GM12878 (cell line): ENCODE measurements around the gene RXFP3. TPM values are rescaled to one million over a fixed set of nuclear protein-coding genes. Genes with fewer than 3 reads are reported as not detected.

Experiments
- ATF3 ChIP-seq: IDR thresholded peaks from 2 replicates; pipeline ENCODE4 v1.6.1; 2011; ENCODE audit warnings: low read depth, mild to moderate bottlenecking, low read length, moderate library complexity, borderline replicate concordance; ENCODE audit errors: extremely low read depth
- BRCA1 ChIP-seq: IDR thresholded peaks from 2 replicates; pipeline ENCODE4 v1.6.1; 2011; ENCODE audit warnings: low read depth, low read length, improper control_type of control experiment
- CBX5 ChIP-seq: sonication (generic); IDR thresholded peaks from 2 replicates; pipeline ENCODE4 v1.6.1; 2016; ENCODE audit warnings: low read depth, moderate library complexity, mild to moderate bottlenecking, inconsistent platforms
- CUX1 ChIP-seq: IDR thresholded peaks from 2 replicates; pipeline ENCODE4 v1.6.1; 2012; ENCODE audit warnings: improper control_type of control experiment, low read depth, low read length; ENCODE audit not compliant: insufficient replicate concordance
- FOXK2 ChIP-seq: fragments of 450-650 bp; IDR thresholded peaks from 2 replicates; pipeline ENCODE4 v1.6.1; 2017; ENCODE audit warnings: mild to moderate bottlenecking, moderate library complexity
- HCFC1 ChIP-seq: fragments of 150-350 bp; IDR thresholded peaks from 2 replicates; pipeline ENCODE4 v1.6.1; 2014; ENCODE audit warnings: low read length
- HDAC6 ChIP-seq: fragments of 200-600 bp; sonication (generic); IDR thresholded peaks from one replicate; pipeline ENCODE4 v1.8.0; 2017; ENCODE audit warnings: antibody characterized with exemption; ENCODE audit not compliant: unreplicated experiment
- IKZF1 ChIP-seq: fragments of 450-650 bp; conservative IDR thresholded peaks from 2 replicates; pipeline ENCODE4 v1.6.1; 2017; ENCODE audit warnings: antibody characterized with exemption, mild to moderate bottlenecking
- IRF4 ChIP-seq: IDR thresholded peaks from 2 replicates; pipeline ENCODE4 v1.6.1; 2011; ENCODE audit warnings: low read depth, low read length
- KAT2A ChIP-seq: conservative IDR thresholded peaks from 2 replicates; pipeline ENCODE4 v1.6.1; 2011; ENCODE audit warnings: low read depth, low read length; ENCODE audit not compliant: control insufficient read depth
- MTA3 ChIP-seq: IDR thresholded peaks from 2 replicates; pipeline ENCODE4 v1.6.1; 2012; ENCODE audit warnings: low read length, inconsistent platforms, borderline replicate concordance
- NBN ChIP-seq: fragments of 450-650 bp; IDR thresholded peaks from 2 replicates; pipeline ENCODE4 v1.6.1; 2016
- PAX8 ChIP-seq: fragments of 450-650 bp; IDR thresholded peaks from 2 replicates; pipeline ENCODE4 v1.6.1; 2017; ENCODE audit warnings: mild to moderate bottlenecking, moderate library complexity
- PML ChIP-seq: IDR thresholded peaks from 2 replicates; pipeline ENCODE4 v1.6.1; 2012; ENCODE audit warnings: low read length, inconsistent platforms
- POU2F2 ChIP-seq: IDR thresholded peaks from 3 replicates; pipeline ENCODE4 v1.6.1; 2011; ENCODE audit warnings: low read depth, mild to moderate bottlenecking, low read length, borderline replicate concordance
- RELB ChIP-seq: fragments of 450-650 bp; IDR thresholded peaks from 2 replicates; pipeline ENCODE4 v1.6.1; 2017; ENCODE audit warnings: low read depth, mild to moderate bottlenecking, moderate library complexity
- SREBF2 ChIP-seq: IDR thresholded peaks from 2 replicates; pipeline ENCODE4 v1.6.1; 2012; ENCODE audit warnings: mild to moderate bottlenecking, low read length
- TCF3 ChIP-seq: IDR thresholded peaks from 2 replicates; pipeline ENCODE4 v1.6.1; 2012; ENCODE audit warnings: low read depth, mild to moderate bottlenecking, low read length, borderline replicate concordance; ENCODE audit not compliant: insufficient read depth
- ZBED1 ChIP-seq: IDR thresholded peaks from 2 replicates; pipeline ENCODE4 v1.6.1; 2016; ENCODE audit warnings: borderline replicate concordance
- ZNF687 ChIP-seq: fragments of 450-650 bp; IDR thresholded peaks from 2 replicates; pipeline ENCODE4 v1.6.1; 2017; ENCODE audit warnings: mild to moderate bottlenecking, moderate library complexity
- polyA plus RNA-seq, 11 experiments: library from polyadenylated mRNA; depleted of rRNA in 4 of 11; unstranded in 6 of 11; stranded (reverse) in 5 of 11; fragments of >200 nt; fragmentation: Nextera tagmentation in 4 of 11; fragmentation: Illumina TruSeq in 1 of 11; extraction: Ambion mirVana in 4 of 11; extraction: Trizol in 1 of 11; gene quantifications; 1 replicate in 1 of 11; 2 replicates in 10 of 11; pipeline versions ENCODE4 v1.2.1 to v1.2.3, GENCODE V29; 2011 to 2016; ENCODE audit warnings: inconsistent platforms in 2 of 11, missing spikeins in 2 of 11, low read depth in 1 of 11
- total RNA-seq, 4 experiments: library from RNA; depleted of rRNA in 3 of 4; stranded (reverse); fragments of >200 nt in 3 of 4; fragmentation: Illumina TruSeq in 1 of 4; extraction: Trizol in 1 of 4; gene quantifications; 2 replicates each; pipeline versions ENCODE4 v1.2.1 to v1.2.3, GENCODE V29; 2013 to 2021

The RXFP3 gene
- total and polyA plus RNA-seq, 10 of the 15 experiments (the other 5 are each of a cell fraction or from before 2014, with no cell fraction given), result 0.03 to 0.06 TPM; not detected in 8

GRCh38 chr5:33933723-33934169 is 2.4 kb upstream of the RXFP3 start (continued):
- no peak for TF ChIP-seq ATF3
- TF ChIP-seq CBX5, result peak; percentile 96
- TF ChIP-seq ZNF687, result peak; percentile 81
- peak; percentile 98 for TF ChIP-seq IRF4
- peak; percentile 80; the same call in 2 of the 3 replicates for TF ChIP-seq POU2F2
- no peak for TF ChIP-seq BRCA1
- TF ChIP-seq HCFC1, result no peak
- TF ChIP-seq RELB, result peak; percentile 83
- TF ChIP-seq PML, result peak; percentile 48
- TF ChIP-seq KAT2A, result no peak
- TF ChIP-seq FOXK2, result no peak
- TF ChIP-seq CUX1, result peak; percentile 18
- peak; percentile 52 for TF ChIP-seq NBN
- peak; percentile 82 for TF ChIP-seq IKZF1
- TF ChIP-seq PAX8, result no peak
- no peak for TF ChIP-seq HDAC6
- peak; percentile 81; the same call in 1 of the 2 replicates for TF ChIP-seq MTA3
- TF ChIP-seq ZBED1, result peak; percentile 66
- TF ChIP-seq TCF3, result 0 out of 2 replicates have a peak, but pooled peaks have one; percentile 39
- no peak for TF ChIP-seq SREBF2
